Measurements from ENCODE around the gene PRKCA.

The PRKCA gene

GRCh38 chr17:66337268-66337667, 34.9 kb downstream of the PRKCA start:
- Histone ChIP-seq H3K36me3 (replicated peaks; ENCODE audit: low read depth, low read length) (no peaks in the 10 kb centered on the region), H4K20me1 (ENCODE audit: insufficient read depth, low read length) (no peaks in the 10 kb centered on the region), H3K9me3 (ENCODE audit: insufficient read depth, low read length) (no peaks in the 10 kb centered on the region), H3K4me3 (ENCODE audit: low read length) (no peak overlapping the region), H3K4me1 (ENCODE audit: low read length) (peaks cover 8% of the 10 kb centered on the region), H3K4me2 (ENCODE audit: low read length) (no peak overlapping the region), H3K27me3 (ENCODE audit: low read depth, low read length) (no peaks in the 10 kb centered on the region), H3K27ac (ENCODE audit: low read length) (no peak overlapping the region), H3K9ac (ENCODE audit: low read length) (no peak overlapping the region), H3K79me2 (ENCODE audit: low read length) (no peaks in the 10 kb centered on the region), H2AFZ (ENCODE audit: low read depth, low read length) (no peak overlapping the region)
- TF ChIP-seq CTCF (IDR thresholded peaks at IDR 0.05; ENCODE audit: low read depth, low read length): no peak
- TF ChIP-seq EZH2phosphoT487 (IDR thresholded peaks at IDR 0.05; ENCODE audit: low read depth): no peak

GRCh38 chr17:66337866-66338485, 35.6 kb downstream of the PRKCA start:
- TF ChIP-seq CTCF (IDR thresholded peaks at IDR 0.05; ENCODE audit: low read depth, low read length): no peak
- peaks cover 8% of the 10 kb centered on the region for H3K4me1 ChIP-seq (ENCODE audit: low read length)
- no peak overlapping the region for H3K27ac ChIP-seq (ENCODE audit: low read length)
- no peaks in the 10 kb centered on the region for H3K9me3 ChIP-seq (ENCODE audit: insufficient read depth, low read length)
- H3K9ac ChIP-seq (ENCODE audit: low read length): no peak overlapping the region
- no peaks in the 10 kb centered on the region for H4K20me1 ChIP-seq (ENCODE audit: insufficient read depth, low read length)
- H2AFZ ChIP-seq (ENCODE audit: low read depth, low read length): no peak overlapping the region
- H3K4me3 ChIP-seq (ENCODE audit: low read length): no peak overlapping the region
- no peaks in the 10 kb centered on the region for H3K36me3 ChIP-seq (replicated peaks; ENCODE audit: low read depth, low read length)
- H3K79me2 ChIP-seq (ENCODE audit: low read length): no peaks in the 10 kb centered on the region
- H3K27me3 ChIP-seq (ENCODE audit: low read depth, low read length): no peaks in the 10 kb centered on the region
- no peak overlapping the region for H3K4me2 ChIP-seq (ENCODE audit: low read length)

GRCh38 chr17:66338937-66339336, 36.5 kb downstream of the PRKCA start:
- Histone ChIP-seq H3K36me3 (replicated peaks; ENCODE audit: low read depth, low read length) (no peaks in the 10 kb centered on the region), H2AFZ (ENCODE audit: low read depth, low read length) (no peak overlapping the region), H4K20me1 (ENCODE audit: insufficient read depth, low read length) (no peaks in the 10 kb centered on the region), H3K4me3 (ENCODE audit: low read length) (no peak overlapping the region), H3K9me3 (ENCODE audit: insufficient read depth, low read length) (no peaks in the 10 kb centered on the region), H3K4me2 (ENCODE audit: low read length) (no peak overlapping the region), H3K4me1 (ENCODE audit: low read length) (peaks cover 8% of the 10 kb centered on the region), H3K9ac (ENCODE audit: low read length) (no peak overlapping the region), H3K27me3 (ENCODE audit: low read depth, low read length) (no peaks in the 10 kb centered on the region), H3K79me2 (ENCODE audit: low read length) (no peaks in the 10 kb centered on the region), H3K27ac (ENCODE audit: low read length) (no peak overlapping the region)
- TF ChIP-seq CTCF (IDR thresholded peaks at IDR 0.05; ENCODE audit: low read depth, low read length) (no peak), EZH2phosphoT487 (IDR thresholded peaks at IDR 0.05; ENCODE audit: low read depth) (no peak)

- Histone ChIP-seq H3K27ac (ENCODE audit: low read length) (no peak overlapping the region), H3K36me3 (replicated peaks; ENCODE audit: low read depth, low read length) (no peaks in the 10 kb centered on the region), H3K4me2 (ENCODE audit: low read length) (no peak overlapping the region)
Observed at GRCh38 chr17:66339561-66339960, 37.1 kb downstream of the PRKCA start.

More at GRCh38 chr17:66339561-66339960, 37.1 kb downstream of the PRKCA start:
- no peaks in the 10 kb centered on the region for H3K27me3 ChIP-seq (ENCODE audit: low read depth, low read length)
- peaks cover 8% of the 10 kb centered on the region for H3K4me1 ChIP-seq (ENCODE audit: low read length)
- no peak overlapping the region for H3K9ac ChIP-seq (ENCODE audit: low read length)
- H3K4me3 ChIP-seq (ENCODE audit: low read length): no peak overlapping the region
- no peak overlapping the region for H2AFZ ChIP-seq (ENCODE audit: low read depth, low read length)
- TF ChIP-seq EZH2phosphoT487 (IDR thresholded peaks at IDR 0.05; ENCODE audit: low read depth) (no peak), CTCF (IDR thresholded peaks at IDR 0.05; ENCODE audit: low read depth, low read length) (no peak)
- H4K20me1 ChIP-seq (ENCODE audit: insufficient read depth, low read length): no peaks in the 10 kb centered on the region
- H3K79me2 ChIP-seq (ENCODE audit: low read length): no peaks in the 10 kb centered on the region
- no peaks in the 10 kb centered on the region for H3K9me3 ChIP-seq (ENCODE audit: insufficient read depth, low read length)
